Stimulated activated CD4-positive, alpha-beta T cell treated with anti-CD3 and anti-CD28 coated beads, Interleukin-4, amount 100 ng/mL, for 1 hour (primary cell): ENCODE results near the gene SERPINE3.

Experiments used
- DNase-seq: peaks from one replicate; pipeline ENCODE4 v3.0.0-alpha.2; 2020

The SERPINE3 gene

DNA sequence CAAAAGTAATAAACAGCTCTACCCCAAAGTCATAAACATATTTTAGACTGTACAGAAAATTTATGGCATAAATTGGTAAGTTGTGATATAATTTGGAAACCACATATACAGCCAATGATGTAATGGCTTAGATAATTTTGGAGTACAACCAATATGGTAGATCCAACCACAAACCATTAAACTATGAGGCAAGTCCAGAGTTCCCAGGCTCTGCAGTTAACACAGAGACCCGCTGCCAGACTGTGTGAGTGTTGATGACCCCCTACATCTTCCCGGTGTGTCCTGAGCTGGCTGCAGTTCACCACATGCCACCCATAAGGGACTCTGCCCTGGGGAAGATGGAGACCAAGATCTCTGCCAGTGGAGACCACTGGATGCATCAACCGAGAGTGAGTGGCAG, 9.9 kb upstream of the SERPINE3 start:
- DNase-seq: no peak

DNA sequence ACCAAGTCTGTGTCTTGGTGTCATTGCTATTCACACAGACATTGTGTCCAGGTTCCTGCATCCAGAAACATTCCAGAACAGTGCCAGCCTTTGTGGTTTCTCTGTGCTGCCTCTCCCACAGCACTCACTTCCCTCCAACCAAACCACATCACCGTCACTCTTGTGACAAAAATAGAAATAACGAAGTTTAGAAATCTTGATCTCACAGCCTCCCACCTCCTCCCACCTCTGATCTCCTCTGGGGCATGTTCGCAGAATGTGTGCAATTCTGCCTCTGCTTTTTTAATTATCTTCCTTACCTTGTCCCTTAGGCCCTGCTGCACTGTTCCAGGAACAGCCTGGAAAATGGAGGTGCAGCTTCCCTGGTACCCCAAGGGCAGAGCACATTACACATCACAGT, 8.7 kb upstream of the SERPINE3 start:
- no peak for DNase-seq

DNA sequence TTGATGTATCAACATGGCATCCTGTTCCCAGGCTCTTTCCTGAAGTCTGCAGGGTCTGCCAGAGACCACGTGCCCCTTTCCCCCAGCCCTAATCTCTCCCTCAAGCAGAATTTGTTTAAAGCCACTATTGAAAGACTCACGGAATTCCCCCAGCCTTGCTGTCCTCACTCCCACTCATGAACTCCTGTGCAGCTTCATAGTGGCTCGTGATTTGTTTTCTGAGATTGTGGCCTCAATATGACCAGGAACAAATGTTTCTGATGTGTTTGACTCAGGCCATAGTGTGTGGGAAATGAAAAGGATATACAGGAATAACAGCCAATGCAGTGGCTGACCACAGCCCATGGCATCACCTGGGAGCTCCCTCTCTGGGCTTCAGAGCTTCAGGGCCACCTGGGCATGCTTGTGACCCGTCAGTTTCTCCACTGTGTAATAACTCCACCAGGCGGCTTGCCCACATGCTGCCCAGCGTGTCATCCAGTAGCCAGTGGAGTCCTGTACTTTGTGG, 8.1 kb upstream of the SERPINE3 start:
- DNase-seq: no peak

DNA sequence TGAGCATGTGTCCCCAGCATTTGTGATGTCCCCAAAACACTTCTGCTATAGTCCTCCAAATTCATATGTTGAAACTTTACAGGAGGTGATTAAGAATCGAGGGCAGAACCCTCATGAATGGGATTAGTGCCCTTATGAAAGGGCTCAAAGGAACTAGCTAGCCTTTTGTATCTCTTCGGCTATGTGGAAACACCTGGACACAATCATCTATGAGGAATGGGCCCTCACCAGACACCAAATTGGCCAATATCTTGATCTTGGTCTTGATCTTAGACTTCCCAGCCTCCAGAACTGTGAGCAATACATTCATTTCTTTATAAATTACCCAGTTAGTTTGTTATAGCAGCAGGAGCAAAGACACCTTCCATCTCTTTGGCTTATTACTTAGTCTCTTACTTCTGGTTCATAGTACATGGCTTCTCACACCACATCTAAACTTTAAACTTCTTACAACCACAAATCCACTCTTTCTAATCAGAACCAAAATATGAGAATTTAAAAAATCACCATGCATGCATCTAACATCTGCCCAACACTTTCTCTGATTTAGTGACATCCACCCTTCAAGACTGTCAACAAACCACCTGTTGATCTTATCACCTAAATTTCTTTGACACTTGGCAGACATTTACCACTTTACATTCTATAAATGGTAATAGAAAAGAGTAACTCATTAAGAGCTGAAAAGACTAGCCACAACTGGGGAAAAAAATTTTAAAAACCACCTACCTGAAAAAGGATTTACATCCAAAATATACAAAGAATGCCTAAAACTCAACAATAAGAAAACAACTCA, 6.7 kb upstream of the SERPINE3 start:
- no peak for DNase-seq

DNA sequence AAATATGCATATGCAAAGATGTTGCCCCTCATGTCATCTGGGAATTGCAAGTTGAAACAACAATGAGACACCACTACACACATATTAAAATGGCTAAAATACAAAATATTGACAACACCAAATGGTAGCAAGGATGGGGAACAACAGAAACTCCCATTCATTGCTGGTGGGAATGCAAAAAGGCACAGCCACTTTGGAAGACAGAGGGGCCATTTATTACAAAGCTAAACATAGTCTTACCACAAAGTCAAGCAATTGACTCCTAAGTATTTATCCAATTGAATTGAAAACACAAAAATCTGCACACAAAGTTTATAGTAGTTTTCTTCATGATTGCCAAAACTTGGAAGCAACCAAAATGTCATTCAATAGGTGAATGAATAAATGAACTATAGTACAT, 6.1 kb upstream of the SERPINE3 start:
- no peak for DNase-seq

DNA sequence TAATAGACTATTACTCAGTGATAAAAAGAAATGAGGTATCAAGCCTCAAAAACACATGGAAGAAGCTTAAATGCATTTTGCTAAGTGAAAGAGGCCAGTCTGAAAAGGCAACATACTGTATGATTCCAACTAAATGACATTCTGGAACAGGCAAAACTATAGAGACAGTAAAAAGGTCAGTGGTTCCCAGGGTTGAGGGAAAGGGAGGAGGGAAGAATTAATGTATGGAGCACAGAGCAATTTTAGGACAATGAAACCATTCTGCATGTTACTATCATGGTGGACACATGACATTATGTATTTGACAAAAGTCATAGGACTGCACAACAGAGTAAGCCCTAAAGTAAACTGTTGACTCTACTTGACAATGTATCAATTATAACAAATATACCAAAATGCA, 5.7 kb upstream of the SERPINE3 start:
- no peak for DNase-seq

DNA sequence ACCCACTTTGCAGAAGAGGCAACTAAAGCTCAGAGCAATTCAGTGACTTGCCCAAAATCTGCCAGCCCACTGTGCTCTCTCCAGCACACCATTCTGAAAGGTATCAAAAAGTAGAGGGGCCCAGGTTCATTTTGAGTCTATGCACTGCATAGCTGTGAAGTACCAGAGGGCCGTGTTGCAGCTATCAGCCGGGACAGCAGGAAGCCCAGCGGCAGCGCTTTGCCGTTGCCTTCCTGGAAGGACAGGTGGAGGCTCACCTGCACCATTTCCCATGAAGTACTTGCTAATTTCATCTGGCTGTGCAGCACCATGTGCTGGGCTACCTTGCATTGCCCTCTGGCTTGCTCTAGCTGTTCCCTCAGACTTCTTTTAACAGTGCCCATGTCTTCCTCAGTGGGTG, 2.7 kb upstream of the SERPINE3 start:
- no peak for DNase-seq

DNA sequence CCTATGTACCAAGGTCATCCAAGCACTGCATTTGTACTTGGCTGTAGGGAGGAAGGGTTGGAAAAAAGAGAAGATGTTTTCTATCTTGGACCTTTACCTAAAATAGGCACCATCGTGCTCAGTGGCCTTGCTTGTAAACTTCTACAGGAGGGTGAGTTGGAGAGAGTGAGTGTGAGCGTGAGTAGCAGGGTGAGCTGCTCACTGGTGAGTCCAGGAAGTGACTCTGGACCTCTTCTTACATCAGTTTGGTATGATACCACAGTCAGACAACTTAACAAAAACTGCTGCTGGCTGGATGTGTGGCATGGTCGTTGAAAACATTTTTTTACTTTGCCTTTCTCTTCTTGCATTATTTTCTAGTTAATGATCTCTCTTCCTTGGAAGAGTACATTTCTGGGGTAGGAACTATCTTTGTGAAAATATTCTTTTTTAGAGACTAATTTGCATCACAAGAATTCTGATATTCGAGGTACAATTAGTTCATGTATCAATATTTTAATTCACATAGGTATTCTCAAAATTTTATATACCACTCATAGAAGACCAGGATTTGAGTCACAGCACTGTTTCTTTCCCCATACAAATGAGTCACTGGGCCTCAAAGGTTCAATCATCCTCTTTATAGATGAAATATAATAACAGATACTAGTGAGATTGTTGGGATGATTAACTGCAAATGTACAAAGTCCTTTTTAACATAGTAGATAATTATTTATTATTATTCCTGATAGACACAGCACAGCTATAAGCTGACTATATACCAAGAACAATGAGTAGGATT, 651 bp downstream of the SERPINE3 start:
- DNase-seq: no peak

DNA sequence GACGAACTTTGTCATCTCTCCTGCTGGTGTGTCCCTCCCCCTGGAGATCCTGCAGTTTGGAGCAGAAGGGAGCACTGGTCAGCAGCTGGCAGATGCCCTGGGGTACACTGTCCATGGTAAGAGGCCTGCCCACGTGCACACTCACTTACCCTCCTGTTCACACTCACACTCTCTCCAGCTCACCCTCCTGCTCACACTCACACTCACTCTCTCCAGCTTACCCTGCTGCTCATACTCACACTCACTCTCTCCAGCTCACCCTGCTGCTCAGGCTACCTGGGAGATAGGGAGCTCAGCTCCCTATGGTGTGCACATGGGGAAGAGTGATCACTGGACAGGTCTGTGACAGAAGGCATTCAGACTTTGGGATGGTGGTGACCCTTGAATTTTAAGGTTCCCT, 1.7 kb downstream of the SERPINE3 start:
- DNase-seq: no peak

DNA sequence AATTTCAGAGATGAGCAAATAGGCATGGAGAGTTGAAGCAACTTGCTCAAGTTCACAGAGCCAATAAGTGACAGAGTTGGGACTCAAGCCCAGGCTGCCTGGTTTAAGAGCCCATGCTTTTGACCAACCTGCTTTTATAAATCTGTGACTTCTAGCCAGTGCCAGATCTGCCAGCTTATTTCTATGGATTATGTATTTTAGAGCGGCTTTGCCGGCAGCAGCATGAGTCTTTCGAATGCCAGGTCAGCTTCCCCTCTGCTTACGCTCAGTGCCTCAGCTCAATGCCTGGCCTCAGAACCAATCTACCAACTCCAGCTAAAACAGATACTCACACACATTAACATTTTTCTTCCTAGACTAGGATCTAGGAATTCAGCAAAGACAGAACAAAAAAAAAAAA, 2.3 kb downstream of the SERPINE3 start:
- DNase-seq: no peak

DNA sequence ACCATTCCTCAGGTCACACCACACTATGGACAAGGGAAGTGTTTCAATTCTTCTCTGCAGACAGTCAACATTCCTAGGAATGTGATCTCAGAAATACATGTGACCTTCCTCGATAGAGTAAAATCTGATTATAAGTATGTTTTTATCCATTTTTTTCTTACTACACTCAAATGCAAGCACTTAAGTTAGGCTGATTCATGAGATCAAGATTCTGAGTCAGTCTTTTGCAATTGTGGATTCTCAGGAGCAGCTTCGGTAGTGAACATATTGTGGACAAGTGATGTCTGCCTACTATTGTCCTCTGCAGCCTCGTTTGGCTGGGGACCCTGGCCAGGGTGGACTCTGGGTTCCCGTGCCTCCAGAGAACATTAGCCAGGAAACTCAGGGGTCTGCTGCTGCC, 3.2 kb downstream of the SERPINE3 start:
- no peak for DNase-seq

DNA sequence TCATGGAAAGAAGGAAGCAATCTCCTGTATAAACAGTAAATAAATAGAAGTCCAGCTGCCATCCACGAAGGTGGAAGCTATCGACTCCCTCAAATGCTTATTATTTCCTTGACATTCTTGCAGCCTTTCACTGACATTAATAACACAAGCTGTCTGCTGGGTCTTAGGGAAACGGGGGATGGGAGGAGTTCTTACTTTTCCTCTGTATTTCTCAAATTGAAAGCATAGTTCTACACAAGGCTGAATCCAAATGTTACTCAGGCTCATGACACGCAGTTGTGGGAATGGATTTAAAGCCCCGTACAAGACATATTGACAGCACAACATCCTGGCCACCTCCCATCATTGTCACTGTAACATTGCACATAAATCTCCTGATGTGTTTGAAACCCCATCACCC, 4.0 kb downstream of the SERPINE3 start:
- no peak for DNase-seq

DNA sequence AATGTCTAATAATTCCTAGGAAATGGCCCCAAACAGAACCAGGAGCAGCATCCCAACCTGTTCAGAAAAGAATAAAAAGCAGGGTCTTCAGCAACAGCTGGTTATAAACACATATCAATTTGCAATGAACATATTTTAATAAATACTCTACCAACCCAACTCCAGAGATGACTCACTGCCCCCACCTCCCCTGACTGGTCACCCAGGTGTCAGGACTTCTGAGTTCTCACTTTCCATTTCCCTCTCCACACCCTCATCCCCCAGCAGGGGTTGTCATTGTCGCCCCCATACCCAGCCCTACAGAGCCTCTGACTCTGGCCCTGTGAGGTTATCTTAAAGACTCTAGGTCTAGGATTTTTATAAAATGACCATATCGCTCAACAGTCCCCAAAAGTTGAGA, 6.9 kb downstream of the SERPINE3 start:
- DNase-seq: no peak

DNA sequence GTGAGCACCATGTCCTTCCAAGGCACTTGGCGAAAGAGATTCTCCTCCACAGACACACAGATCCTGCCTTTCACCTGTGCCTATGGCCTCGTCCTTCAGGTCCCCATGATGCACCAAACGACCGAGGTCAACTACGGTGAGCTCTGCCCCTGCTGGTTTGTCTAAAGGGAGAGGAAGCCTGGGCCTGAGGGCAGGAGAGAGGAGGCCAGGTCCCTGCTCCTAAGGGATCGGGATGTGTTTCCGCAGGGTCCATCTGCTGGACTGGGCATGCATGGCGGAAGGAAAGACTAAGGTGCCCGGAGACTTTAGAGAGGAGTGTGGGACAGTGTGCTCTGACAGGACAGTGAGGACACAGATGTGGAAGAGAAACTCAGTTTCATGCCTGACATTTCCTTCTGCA, 7.6 kb downstream of the SERPINE3 start:
- no peak for DNase-seq

DNA sequence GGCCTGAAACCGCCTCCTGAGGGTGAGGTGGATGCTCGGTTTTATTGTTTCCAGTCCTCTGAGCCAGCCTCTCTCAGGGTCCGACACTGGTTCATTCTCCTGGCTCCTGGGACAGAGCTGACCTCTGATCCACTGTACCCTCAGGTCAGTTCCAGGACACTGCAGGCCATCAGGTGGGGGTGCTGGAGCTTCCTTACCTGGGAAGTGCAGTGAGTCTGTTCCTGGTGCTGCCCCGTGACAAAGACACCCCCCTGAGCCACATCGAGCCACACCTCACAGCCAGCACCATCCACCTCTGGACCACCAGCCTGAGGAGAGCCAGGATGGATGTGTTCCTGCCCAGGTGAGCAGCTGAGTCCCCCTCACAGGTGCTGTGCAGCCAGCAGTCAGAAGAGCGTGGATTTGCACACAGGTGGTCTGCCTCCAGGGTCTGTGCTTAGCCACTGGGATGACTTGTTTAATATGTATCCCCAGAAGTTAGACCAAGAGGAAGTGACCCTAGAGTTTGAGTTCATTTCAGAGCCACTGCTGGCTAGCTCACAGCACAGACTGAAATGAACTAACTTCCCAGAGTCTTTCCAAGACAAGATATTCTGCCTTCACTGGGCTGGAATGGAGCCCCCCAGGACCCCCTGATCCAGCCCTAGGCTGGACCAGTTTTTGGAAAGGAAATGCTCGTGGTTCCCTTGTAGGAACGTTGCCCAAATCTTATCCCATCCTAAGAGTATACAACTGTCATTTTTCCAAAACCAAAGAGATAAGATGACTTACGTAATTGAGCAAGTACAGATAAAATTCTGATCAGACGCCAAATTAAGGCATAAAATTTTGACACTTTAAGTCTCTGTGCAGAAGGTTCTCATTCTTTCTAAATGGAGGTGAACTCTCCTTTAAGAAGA, 8.8 kb downstream of the SERPINE3 start:
- DNase-seq: no peak

DNA sequence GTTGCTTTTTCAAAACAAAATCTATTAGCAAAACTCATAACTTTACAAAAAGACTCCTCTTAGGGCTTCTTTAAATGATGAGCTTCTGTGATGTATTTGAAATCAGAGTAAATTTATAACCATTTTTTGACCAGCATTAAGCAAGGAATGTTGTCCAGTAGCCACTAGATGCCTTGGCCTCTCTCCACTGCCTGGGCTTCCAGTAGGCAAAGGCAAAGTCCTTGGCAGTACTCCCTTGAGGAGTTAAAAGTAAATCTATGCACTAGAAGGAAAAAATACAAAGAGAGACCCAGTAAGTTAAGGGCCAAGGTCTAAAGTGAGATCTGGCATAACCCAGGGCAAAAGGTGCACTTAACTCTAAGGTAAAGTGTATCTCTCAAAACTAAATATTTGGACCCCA, 9.5 kb downstream of the SERPINE3 start:
- no peak for DNase-seq

DNA sequence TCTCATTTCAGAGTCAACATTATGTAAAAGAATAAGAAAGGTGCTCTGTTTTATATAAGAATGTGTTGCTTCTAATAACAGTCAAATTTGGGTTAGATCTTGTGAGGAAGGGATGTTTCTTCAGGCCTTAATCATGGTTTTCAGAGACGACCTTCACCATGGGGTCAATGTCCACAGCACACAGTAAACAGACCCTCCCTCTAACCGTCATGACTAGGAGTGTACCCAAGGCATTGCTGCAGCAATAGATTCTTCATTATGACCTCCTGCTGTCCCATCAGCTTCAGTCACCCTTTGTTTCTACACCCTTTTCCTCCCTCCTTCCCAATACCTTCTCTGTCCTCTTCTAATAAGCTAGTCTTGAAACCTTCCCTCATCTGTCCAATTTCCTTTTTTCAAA, 15.7 kb downstream of the SERPINE3 start:
- no peak for DNase-seq

DNA sequence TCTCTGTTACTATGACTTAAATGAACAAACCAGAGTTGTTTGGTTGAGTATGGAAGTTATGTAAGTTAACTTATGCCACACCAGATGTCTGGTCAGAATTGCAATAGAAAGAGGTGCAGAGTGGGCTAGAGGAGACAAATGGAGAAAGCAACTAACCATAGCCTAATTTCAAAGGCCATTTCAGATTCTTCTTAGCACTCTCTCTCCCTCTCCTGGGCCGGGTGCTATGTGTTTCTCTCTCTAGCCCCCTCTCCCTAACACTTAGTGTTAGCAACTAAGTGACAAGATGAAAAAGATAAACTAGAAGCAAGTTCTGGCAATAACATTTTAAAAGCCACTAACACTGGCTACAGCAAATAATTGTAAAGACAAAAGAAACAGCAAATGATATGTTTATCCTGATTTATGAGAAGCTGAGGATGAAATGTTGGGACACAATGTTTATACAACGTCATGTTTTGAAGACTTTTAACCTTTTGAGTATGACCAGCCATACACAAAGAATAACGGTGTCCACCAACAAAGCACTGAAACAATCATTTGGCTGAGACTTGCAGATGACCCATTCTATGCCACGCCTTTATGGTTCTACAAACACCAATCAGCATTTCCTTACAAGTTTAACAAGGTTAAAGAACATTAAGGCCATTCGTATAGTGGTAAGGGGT, 18.6 kb downstream of the SERPINE3 start:
- no peak for DNase-seq

DNA sequence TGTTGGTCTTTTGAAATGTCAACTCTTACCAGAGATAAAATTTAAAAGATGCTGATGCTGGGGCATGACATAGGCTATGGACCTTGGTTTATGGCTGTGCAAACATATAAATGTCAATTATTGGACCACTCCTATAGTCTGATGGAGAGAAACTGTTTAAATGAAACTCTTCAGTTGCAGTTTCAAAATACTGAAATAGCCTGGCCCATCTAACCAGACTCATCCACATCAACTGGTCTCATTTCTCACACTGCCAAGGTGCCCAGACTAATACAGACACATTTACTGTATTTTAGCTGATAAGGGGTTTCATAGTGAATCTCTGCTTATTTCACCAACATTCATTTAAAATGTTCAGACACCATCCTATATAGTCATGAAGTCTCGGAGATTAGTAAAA, 19.9 kb downstream of the SERPINE3 start:
- no peak for DNase-seq

DNA sequence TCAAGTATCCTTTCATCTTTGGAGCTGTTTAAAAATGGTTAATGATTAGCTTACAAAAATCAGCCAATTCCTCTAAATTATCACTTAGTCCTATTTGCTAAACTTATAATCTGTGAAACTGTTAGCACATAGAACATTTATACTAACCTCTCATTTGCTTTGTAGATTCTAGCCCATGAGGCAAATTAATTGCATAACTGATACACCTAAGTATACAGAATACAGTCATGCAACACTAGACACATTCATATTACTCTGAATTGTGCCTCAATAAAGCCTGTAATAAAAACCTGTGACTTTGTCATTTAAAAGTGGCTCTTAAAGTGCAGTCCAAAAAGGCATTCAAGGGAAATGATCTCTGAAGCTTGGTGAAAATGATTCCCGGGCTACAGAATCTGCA, 21.0 kb downstream of the SERPINE3 start:
- DNase-seq: no peak

DNA sequence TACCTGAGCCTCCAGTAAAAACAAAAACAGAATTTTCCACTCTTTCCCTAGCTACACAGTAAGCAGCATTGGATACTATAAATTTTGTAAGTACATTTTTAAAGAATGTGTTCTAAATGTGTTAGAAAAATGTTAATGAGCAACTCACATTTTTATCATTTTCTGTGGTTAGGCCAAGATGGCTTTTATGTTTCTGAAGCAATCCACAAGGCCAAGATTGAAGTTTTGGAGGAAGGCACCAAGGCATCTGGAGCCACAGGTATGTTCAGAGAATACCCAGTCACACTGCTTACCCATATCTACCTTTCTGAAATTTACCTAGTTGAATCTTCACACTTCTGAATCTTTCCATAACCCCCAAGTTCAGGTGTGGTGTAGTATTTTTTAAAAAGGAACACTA, 21.6 kb downstream of the SERPINE3 start:
- no peak for DNase-seq

DNA sequence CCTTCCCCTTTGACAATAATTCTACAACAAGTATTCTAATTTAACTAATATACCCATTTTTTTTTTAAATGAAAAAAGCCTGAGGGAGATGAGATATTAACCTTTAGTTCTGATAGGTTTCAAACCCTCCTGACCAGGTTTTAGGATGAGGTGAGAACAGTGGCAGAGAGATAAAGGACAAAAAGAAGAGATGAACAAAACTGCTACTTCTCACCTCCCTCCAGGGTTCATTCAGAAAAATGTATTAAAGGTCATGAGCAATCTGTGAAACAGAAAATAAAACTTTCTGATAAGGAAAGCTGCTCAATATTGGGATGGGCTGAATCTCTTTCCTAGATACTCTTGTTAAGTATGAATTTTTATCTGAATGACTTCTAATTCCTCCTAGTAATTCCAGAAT, 24.1 kb downstream of the SERPINE3 start:
- DNase-seq: no peak
